ENCODE measurements around the gene LACTB.

The LACTB gene, protein sequence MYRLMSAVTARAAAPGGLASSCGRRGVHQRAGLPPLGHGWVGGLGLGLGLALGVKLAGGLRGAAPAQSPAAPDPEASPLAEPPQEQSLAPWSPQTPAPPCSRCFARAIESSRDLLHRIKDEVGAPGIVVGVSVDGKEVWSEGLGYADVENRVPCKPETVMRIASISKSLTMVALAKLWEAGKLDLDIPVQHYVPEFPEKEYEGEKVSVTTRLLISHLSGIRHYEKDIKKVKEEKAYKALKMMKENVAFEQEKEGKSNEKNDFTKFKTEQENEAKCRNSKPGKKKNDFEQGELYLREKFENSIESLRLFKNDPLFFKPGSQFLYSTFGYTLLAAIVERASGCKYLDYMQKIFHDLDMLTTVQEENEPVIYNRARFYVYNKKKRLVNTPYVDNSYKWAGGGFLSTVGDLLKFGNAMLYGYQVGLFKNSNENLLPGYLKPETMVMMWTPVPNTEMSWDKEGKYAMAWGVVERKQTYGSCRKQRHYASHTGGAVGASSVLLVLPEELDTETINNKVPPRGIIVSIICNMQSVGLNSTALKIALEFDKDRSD

DNA sequence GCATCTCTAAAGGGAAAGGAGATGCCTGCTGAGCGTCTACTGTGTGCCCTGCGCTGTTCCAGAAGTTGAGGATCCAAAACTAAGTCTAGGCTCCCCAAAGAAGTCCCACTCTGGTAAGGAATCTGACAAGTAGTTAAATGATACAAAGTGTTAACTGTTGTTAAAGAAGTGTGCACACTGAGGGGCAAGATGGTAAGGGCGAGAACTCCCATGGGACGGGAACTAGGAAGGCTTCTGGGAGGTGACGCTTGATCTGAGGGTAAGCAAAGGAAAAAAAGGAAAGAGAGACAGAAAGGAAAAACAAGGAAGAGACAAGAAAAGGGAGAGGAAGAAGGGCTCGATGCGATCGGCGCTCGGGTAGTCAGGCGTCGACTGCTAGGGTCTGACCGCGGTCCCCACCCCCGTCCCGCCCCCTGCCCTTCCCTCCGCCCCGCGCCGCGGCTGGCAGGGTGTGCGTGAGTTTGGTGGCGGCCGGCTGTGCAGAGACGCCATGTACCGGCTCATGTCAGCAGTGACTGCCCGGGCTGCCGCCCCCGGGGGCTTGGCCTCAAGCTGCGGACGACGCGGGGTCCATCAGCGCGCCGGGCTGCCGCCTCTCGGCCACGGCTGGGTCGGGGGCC is at the start of gene LACTB:
Gene LACTB (plus strand): TSS at position 480 of the 620 bp plus-strand sequence. CDS start 11 bp downstream, at position 491.
- POLR2A ChIA-PET = interaction anchor here (0.7 to 1.0 kb wide), 2 partner anchors 36 to 64 kb away, joined by 3 read pairs; partner anchors contain the start of gene RPS27L
- no peak for TF ChIP-seq ZNF791 (tag by site-specific recombination; IDR thresholded peaks at IDR 0.05)
- TF ChIP-seq ZBTB21 (tag by site-specific recombination; IDR thresholded peaks at IDR 0.05) = no peak
- TF ChIP-seq KLF1 (tag by site-specific recombination; IDR thresholded peaks at IDR 0.05) = peak; percentile 12
- TF ChIP-seq, protein P1, sequence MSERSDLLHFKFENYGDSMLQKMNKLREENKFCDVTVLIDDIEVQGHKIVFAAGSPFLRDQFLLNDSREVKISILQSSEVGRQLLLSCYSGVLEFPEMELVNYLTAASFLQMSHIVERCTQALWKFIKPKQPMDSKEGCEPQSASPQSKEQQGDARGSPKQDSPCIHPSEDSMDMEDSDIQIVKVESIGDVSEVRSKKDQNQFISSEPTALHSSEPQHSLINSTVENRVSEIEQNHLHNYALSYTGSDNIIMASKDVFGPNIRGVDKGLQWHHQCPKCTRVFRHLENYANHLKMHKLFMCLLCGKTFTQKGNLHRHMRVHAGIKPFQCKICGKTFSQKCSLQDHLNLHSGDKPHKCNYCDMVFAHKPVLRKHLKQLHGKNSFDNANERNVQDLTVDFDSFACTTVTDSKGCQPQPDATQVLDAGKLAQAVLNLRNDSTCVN (tag by site-specific recombination; optimal IDR thresholded peaks at IDR 0.05) = peak; percentile 31
- no peak for TF ChIP-seq IKZF3 (tag by site-specific recombination; IDR thresholded peaks at IDR 0.05)
- TF ChIP-seq ZNF366 (tag by site-specific recombination; conservative IDR thresholded peaks at IDR 0.05) = peak; percentile 85
- TF ChIP-seq KLF8 (tag by site-specific recombination; IDR thresholded peaks at IDR 0.05) = peak; percentile 83
- TF ChIP-seq, protein P2, sequence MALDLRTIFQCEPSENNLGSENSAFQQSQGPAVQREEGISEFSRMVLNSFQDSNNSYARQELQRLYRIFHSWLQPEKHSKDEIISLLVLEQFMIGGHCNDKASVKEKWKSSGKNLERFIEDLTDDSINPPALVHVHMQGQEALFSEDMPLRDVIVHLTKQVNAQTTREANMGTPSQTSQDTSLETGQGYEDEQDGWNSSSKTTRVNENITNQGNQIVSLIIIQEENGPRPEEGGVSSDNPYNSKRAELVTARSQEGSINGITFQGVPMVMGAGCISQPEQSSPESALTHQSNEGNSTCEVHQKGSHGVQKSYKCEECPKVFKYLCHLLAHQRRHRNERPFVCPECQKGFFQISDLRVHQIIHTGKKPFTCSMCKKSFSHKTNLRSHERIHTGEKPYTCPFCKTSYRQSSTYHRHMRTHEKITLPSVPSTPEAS (tag by site-specific recombination; IDR thresholded peaks at IDR 0.05) = peak; percentile 73
- TF ChIP-seq, protein P3, sequence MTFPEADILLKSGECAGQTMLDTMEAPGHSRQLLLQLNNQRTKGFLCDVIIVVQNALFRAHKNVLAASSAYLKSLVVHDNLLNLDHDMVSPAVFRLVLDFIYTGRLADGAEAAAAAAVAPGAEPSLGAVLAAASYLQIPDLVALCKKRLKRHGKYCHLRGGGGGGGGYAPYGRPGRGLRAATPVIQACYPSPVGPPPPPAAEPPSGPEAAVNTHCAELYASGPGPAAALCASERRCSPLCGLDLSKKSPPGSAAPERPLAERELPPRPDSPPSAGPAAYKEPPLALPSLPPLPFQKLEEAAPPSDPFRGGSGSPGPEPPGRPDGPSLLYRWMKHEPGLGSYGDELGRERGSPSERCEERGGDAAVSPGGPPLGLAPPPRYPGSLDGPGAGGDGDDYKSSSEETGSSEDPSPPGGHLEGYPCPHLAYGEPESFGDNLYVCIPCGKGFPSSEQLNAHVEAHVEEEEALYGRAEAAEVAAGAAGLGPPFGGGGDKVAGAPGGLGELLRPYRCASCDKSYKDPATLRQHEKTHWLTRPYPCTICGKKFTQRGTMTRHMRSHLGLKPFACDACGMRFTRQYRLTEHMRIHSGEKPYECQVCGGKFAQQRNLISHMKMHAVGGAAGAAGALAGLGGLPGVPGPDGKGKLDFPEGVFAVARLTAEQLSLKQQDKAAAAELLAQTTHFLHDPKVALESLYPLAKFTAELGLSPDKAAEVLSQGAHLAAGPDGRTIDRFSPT (tag by site-specific recombination; IDR thresholded peaks at IDR 0.05) = no peak
- TF ChIP-seq, protein P4, sequence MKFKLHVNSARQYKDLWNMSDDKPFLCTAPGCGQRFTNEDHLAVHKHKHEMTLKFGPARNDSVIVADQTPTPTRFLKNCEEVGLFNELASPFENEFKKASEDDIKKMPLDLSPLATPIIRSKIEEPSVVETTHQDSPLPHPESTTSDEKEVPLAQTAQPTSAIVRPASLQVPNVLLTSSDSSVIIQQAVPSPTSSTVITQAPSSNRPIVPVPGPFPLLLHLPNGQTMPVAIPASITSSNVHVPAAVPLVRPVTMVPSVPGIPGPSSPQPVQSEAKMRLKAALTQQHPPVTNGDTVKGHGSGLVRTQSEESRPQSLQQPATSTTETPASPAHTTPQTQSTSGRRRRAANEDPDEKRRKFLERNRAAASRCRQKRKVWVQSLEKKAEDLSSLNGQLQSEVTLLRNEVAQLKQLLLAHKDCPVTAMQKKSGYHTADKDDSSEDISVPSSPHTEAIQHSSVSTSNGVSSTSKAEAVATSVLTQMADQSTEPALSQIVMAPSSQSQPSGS (tag by site-specific recombination; IDR thresholded peaks at IDR 0.05; ENCODE audit: low read depth) = no peak
- TF ChIP-seq ZNF571 (tag by site-specific recombination; IDR thresholded peaks at IDR 0.05) = no peak
- TF ChIP-seq, protein P5, sequence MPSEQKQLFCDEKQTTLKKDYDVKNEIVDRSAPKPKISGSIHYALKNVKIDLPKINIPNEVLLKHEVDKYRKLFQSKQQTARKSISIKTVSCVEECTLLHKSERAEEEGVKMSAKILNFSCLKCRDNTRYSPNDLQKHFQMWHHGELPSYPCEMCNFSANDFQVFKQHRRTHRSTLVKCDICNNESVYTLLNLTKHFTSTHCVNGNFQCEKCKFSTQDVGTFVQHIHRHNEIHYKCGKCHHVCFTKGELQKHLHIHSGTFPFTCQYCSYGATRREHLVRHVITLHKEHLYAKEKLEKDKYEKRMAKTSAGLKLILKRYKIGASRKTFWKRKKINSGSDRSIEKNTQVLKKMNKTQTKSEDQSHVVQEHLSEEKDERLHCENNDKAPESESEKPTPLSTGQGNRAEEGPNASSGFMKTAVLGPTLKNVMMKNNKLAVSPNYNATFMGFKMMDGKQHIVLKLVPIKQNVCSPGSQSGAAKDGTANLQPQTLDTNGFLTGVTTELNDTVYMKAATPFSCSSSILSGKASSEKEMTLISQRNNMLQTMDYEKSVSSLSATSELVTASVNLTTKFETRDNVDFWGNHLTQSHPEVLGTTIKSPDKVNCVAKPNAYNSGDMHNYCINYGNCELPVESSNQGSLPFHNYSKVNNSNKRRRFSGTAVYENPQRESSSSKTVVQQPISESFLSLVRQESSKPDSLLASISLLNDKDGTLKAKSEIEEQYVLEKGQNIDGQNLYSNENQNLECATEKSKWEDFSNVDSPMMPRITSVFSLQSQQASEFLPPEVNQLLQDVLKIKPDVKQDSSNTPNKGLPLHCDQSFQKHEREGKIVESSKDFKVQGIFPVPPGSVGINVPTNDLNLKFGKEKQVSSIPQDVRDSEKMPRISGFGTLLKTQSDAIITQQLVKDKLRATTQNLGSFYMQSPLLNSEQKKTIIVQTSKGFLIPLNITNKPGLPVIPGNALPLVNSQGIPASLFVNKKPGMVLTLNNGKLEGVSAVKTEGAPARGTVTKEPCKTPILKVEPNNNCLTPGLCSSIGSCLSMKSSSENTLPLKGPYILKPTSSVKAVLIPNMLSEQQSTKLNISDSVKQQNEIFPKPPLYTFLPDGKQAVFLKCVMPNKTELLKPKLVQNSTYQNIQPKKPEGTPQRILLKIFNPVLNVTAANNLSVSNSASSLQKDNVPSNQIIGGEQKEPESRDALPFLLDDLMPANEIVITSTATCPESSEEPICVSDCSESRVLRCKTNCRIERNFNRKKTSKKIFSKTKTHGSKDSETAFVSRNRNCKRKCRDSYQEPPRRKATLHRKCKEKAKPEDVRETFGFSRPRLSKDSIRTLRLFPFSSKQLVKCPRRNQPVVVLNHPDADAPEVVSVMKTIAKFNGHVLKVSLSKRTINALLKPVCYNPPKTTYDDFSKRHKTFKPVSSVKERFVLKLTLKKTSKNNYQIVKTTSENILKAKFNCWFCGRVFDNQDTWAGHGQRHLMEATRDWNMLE (tag by site-specific recombination; conservative IDR thresholded peaks at IDR 0.05; ENCODE audit: low read depth) = peak; percentile 97
- TF ChIP-seq KLF9 (tag by site-specific recombination; IDR thresholded peaks at IDR 0.05; ENCODE audit: low read depth) = peak; percentile 92
- TF ChIP-seq SP7 (tag by site-specific recombination; IDR thresholded peaks at IDR 0.05) = peak; percentile 68
- peak; percentile 48 for TF ChIP-seq ZFHX2 (tag by site-specific recombination; conservative IDR thresholded peaks at IDR 0.05)
- TF ChIP-seq ZSCAN16 (tag by site-specific recombination; IDR thresholded peaks at IDR 0.05) = peak; percentile 47; the same call in 1 of the 2 replicates
- TF ChIP-seq ZNF664 (tag by site-specific recombination; IDR thresholded peaks at IDR 0.05) = no peak
- no peak for TF ChIP-seq ZNF610 (tag by site-specific recombination; IDR thresholded peaks at IDR 0.05; ENCODE audit: borderline replicate concordance)
- TF ChIP-seq KLF10 (tag by site-specific recombination; IDR thresholded peaks at IDR 0.05) = peak; percentile 96
- TF ChIP-seq, protein P6, sequence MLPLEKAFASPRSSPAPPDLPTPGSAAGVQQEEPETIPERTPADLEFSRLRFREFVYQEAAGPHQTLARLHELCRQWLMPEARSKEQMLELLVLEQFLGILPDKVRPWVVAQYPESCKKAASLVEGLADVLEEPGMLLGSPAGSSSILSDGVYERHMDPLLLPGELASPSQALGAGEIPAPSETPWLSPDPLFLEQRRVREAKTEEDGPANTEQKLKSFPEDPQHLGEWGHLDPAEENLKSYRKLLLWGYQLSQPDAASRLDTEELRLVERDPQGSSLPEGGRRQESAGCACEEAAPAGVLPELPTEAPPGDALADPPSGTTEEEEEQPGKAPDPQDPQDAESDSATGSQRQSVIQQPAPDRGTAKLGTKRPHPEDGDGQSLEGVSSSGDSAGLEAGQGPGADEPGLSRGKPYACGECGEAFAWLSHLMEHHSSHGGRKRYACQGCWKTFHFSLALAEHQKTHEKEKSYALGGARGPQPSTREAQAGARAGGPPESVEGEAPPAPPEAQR (tag by site-specific recombination; IDR thresholded peaks at IDR 0.05) = 0 out of 2 replicates have a peak, but pooled peaks have one; percentile 40
- no peak for TF ChIP-seq ZNF37A (tag by site-specific recombination; IDR thresholded peaks at IDR 0.05)
- no peak for TF ChIP-seq ZNF521 (tag by site-specific recombination; IDR thresholded peaks at IDR 0.05)
- TF ChIP-seq OSR2 (tag by site-specific recombination; IDR thresholded peaks at IDR 0.05) = no peak

More for the DNA sequence above, at the start of gene LACTB:
- CTCF ChIA-PET = interaction anchor here (0.6 to 0.7 kb wide), 2 partner anchors 26 to 157 kb away, joined by 3 read pairs; no protein-coding TSS in a partner anchor
- peaks cover 2% of the 10 kb centered on the region; the same call in 1 of the 2 replicates for H3K4me1 ChIP-seq (ENCODE audit: control insufficient read depth, insufficient read depth, low read length)
- H3K9me3 ChIP-seq (ENCODE audit: control insufficient read depth, insufficient read depth, low read depth, low read length) = no peaks in the 10 kb centered on the region
- H3K4me3 ChIP-seq (ENCODE audit: low read depth, low read length) = peak within 1 kb of the TSS; percentile 71
- H3K36me3 ChIP-seq (ENCODE audit: control insufficient read depth in 2 of 2, insufficient read depth in 1 of 2, low read length in 2 of 2) = no peaks in the 10 kb centered on the region; a peak in 1 of 3 replicates
- H3K27ac ChIP-seq (ENCODE audit: extremely low read depth, low read depth, low read length) = peak within 1 kb of the TSS; percentile 60; the same call in 1 of the 2 replicates
